CMK (cell line): ENCODE data around the gene CTSK.
"Not testable (repeated sequence)": the region's sequence is repeated elsewhere in the genome, so short reads cannot be mapped to it uniquely, and the experiment has no call there.

ENCODE experiments used
- DNase-seq: peaks from one replicate; pipeline ENCODE4 v3.0.0-alpha.2; 2010; ENCODE audit warnings: low read depth

The CTSK gene

GRCh38 chr1:150808121-150808520, at the start of gene CTSK:
Gene CTSK (minus strand): TSS chr1:150808260. CDS start chr1:150806805, 1,455 bp downstream.
- no peak for DNase-seq

DNA sequence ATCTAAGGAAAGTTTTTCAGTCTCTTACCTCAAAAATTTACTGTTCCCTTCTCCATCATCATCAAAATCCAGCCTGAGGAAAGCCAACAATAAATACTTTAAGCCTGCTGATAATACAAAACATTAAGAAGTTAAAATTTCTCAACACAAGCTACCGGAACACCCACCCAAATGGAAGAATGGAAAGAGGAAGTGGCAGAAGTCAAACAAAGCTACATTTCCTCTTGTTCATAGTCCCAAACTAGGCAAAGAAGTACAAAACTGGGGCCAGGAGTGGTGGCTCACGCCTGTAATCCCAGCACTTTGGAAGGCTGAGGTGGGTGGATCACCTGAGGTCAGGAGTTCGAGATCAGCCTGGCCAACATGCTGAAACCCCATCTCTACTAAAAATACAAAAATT, 44.7 kb upstream of the CTSK start:
- not testable (repeated sequence) for DNase-seq

- not testable (repeated sequence) for DNase-seq
Measured at GRCh38 chr1:150850801-150851362, 42.8 kb upstream of the CTSK start.

GRCh38 chr1:150846473-150847146, 38.5 kb upstream of the CTSK start:
- DNase-seq: no peak

DNA sequence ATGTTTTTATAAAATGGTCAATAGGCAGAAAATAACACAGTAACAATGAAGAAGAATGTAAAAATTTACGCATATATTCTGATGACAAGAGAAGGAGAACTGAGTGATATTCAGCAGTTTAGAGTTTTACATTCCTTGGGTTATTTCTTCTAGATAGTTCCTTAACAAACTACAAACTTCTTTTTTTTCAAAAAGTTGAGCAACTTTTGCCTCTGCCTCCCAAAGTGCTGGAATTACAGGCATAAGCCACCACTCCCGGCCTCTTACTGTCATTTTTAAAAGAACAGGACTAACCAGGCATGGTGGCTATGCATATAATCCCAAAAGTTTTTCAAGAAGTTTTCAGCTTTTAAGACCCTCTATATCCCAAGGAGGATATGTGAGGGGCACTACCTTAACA, 35.4 kb upstream of the CTSK start:
- no peak for DNase-seq

GRCh38 chr1:150842964-150843363, 34.9 kb upstream of the CTSK start:
- no peak for DNase-seq

- DNase-seq: no peak
Measured at GRCh38 chr1:150842343-150842742, 34.3 kb upstream of the CTSK start.

- no peak for DNase-seq
Measured at GRCh38 chr1:150841626-150842025, 33.6 kb upstream of the CTSK start.

- DNase-seq: not testable (repeated sequence)
Measured at GRCh38 chr1:150840850-150841249, 32.8 kb upstream of the CTSK start.

DNA sequence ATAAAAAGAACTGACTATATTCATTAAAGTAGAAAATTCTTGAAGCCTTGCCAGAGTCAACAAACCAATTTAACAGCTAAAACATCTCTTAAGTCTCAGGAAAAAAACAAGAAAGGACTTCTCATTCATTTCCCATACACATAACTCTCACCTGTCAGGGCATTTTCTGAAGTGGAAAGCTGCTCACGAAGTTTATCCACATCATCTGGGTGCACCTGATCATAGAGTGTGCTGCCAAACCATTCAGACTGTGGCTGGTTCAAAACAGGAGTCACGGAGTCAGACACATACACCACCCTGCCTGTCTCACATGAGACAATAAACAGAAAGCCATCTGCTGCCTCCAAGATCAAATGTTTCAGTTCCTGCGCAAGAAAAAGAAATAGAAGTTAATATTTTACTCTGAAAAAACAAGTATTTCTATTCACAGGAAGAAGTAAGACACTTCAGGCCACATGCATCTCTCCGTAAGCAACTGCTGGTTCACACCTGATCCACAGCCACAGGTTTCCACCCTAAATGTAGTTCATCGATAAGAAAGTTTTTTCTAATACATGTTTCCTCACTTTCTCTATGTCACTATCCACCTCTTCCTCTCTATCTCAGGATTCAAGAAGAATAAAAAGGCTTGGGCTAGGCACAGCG, 28.2 kb upstream of the CTSK start:
- DNase-seq: no peak

DNA sequence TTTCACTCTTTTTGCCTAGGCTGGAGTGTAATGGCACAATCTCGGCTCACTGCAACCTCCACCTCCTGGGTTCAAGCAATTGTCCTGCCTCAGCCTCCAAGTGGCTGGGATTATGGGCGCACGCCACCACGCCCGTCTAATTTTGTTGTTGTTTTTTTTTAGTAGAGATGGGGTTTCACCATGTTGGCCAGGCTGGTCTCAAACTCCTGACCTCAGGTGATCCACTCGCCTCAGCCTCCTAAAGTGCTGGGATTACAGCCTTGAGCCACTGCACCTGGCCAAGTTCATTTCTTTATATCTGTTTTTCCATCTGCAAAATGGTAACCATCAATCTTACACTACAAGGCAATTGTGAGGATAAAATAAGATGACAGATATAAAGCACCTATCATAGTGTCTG, 25.9 kb upstream of the CTSK start:
- not testable (repeated sequence) for DNase-seq

DNA sequence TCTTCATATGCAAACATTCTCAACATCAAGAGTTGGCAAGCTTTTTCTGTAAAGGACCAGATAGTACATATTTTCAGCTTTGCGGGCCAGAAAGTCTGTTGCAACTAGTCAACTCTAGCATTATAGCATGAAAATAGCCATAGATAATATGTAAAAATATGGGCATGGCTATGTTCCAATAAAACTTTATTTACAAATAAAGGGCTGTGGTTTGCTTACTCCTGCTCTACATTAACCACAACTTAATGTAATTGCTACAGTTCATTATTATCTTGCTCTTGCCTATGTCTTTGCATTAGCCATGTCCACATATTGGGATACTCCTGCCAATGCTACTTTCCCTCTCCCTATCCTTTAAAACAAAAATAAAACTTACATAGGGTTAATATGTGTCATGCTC, 24.5 kb upstream of the CTSK start:
- DNase-seq: no peak

GRCh38 chr1:150829751-150830150, 21.7 kb upstream of the CTSK start:
- no peak for DNase-seq

- DNase-seq: no peak
Measured at GRCh38 chr1:150826299-150826698, 18.2 kb upstream of the CTSK start.

DNA sequence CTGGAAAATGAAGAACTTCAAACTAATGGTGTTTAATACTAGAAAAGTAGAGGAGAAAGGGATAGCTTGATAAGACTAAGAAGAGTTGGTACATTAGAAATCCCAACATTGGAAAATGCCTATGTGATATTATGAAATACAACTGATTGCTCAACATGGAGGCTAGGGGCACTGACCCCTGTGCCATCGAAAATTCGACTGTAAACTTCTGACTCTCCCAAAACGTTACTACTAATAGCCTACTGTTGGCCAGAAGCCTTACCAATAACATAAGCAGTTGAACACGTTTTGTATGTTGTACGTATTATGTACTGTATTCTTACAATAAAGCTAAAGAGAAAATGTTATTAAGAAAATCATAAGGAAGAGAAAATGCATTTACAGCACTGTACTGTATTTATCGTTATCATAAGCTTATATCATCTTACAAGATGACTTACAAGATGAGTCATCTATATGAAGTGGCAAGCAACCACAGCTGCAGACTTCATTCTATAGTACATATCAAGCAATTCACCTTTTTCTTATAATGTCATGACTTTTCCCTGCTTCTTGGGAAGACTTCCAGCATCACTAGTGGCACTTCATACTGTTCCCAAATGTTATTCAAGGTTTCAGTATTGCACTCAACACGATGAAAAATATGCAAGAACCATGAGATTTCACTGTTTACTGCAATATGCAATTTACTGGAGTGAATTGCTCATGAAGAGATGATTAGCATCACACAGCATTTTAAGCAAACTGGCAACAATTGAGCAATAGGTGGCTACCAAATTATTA, 12.9 kb upstream of the CTSK start:
- no peak for DNase-seq

GRCh38 chr1:150815871-150816270, 7.8 kb upstream of the CTSK start:
- DNase-seq: no peak

DNA sequence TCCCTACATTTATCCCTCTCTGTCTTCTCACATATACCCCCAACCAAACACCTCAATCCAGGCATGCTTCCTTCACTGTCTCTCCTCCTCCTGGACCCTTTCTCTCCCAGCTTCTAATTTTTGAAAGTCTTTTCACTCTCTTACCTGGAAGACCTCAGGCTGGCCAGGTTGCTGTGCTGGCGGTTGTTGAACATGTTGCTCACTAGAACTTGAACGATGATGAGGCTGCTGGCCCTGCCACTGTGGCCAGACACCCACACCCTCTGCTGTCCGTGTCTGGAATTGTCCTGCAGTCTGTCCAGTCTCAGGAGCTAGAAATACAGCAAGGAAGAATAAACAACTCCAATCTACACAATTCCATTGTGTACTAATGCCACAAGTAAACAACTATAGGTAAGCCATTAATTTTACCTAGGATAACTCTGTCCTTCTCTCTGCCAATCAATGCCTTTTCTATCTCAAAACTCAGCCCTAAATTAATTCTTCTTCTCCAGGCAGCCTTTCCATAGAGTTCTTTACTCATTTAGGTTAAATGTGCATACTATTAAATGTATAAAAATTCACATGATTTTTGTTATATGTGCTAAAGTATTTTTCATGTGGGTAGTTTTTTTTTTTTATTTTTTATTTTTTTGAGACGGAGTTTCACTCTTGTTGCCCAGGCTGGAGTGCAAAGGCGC, 5.1 kb upstream of the CTSK start:
- DNase-seq: peak; percentile 5

GRCh38 chr1:150810958-150811659, 3.0 kb upstream of the CTSK start:
- no peak for DNase-seq

- no peak for DNase-seq
Measured at GRCh38 chr1:150809651-150810050, 1.6 kb upstream of the CTSK start.

GRCh38 chr1:150808846-150809245, 786 bp upstream of the CTSK start:
- no peak for DNase-seq

DNA sequence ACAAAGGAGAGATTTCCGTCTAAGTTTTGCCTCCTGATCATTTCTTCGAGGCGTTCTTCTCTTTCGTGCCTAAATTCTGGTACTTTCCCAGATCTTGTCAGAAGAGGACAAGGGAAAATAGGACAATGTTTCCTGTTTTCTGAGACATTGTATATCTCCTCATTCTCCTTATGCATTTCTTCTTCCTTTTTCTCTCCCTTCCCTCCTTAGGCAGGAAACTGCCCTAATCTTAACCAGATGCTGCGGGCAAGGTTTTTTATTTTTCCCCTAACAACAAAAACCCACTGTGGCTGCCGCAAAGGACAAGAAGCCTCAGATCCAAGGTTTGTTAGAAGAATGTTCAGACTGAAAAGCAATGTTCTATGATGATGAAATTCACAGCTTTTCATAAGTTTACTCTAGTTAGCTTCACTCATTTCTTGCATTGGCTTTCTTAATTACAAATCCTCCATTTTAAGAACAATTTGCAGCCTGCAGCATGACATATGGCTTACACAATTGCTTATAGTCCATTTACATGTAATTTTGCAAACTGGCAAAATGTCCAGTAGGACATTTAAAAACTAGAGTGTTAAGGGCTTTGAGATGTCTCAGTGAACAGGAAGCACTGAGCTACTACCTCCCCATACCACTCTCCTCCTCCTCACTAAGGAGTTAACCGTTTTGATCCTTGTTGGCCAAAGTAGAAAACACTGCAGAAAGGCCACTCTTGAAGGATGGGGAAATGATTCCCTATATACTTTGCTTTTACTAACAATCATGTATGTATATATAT, 624 bp downstream of the CTSK start:
- no peak for DNase-seq
